K562 (cell line): Measurements from ENCODE around the gene HSD11B2. TPM values are rescaled to one million over a fixed set of nuclear protein-coding genes. Genes with fewer than 3 reads are reported as not detected.

Source experiments
- CHD4 ChIP-seq: fragments of 200-600 bp; sonication (generic); IDR thresholded peaks from 3 replicates; pipeline ENCODE4 v1.6.1; 2012; ENCODE audit warnings: low read depth, mild to moderate bottlenecking, mixed read lengths, low read length, inconsistent platforms; ENCODE audit not compliant: insufficient read depth, insufficient replicate concordance, poor library complexity, severe bottlenecking
- HNRNPL ChIP-seq: fragments of 200-400 bp; formaldehyde crosslinking; IDR thresholded peaks from 2 replicates; pipeline ENCODE4 v1.6.1; 2017; ENCODE audit warnings: low read depth, mild to moderate bottlenecking, low read length
- L3MBTL2 ChIP-seq: fragments of 450-650 bp; IDR thresholded peaks from 2 replicates; pipeline ENCODE4 v1.6.1; 2016; ENCODE audit warnings: mild to moderate bottlenecking, moderate library complexity
- NRF1 ChIP-seq, 2 experiments: fragments of 450-650 bp; IDR thresholded peaks in 1 of 2; conservative IDR thresholded peaks in 1 of 2; 2 replicates each; pipeline ENCODE4 v1.6.1; 2014; ENCODE audit warnings: mild to moderate bottlenecking in 2 of 2
- POLR2G ChIP-seq: fragments of 200-400 bp; formaldehyde crosslinking; IDR thresholded peaks from 2 replicates; pipeline ENCODE4 v1.6.1; 2017; ENCODE audit warnings: low read depth, mild to moderate bottlenecking, antibody characterized with exemption, low read length, moderate library complexity
- RBFOX2 ChIP-seq: fragments of 200-400 bp; formaldehyde crosslinking; IDR thresholded peaks from 2 replicates; pipeline ENCODE4 v1.6.1; 2017; ENCODE audit warnings: low read depth, mild to moderate bottlenecking, low read length, moderate library complexity
- polyA plus RNA-seq, 8 experiments: library from polyadenylated mRNA; depleted of rRNA in 4 of 8; stranded (reverse) in 5 of 8; unstranded in 3 of 8; fragments of >200 nt; fragmentation: Nextera tagmentation in 2 of 8; fragmentation: Illumina TruSeq in 1 of 8; extraction: Ambion mirVana in 2 of 8; extraction: Trizol in 1 of 8; gene quantifications; 2 replicates each; pipeline versions ENCODE4 v1.2.1 to v1.2.3, GENCODE V29; 2011 to 2014; ENCODE audit warnings: inconsistent platforms in 1 of 8, missing spikeins in 1 of 8
- total RNA-seq, 7 experiments: library from RNA; depleted of rRNA in 6 of 7; stranded (reverse); fragments of >200 nt in 6 of 7; fragmentation: Illumina TruSeq in 2 of 7; extraction: Trizol in 2 of 7; gene quantifications; 2 replicates each; pipeline versions ENCODE4 v1.2.1 to v1.2.3, GENCODE V29; 2011 to 2021; ENCODE audit warnings: low replicate concordance in 1 of 7
- TF ChIP-seq, protein P1 (sequence below): fragments of 450-650 bp; IDR thresholded peaks from one replicate; pipeline ENCODE4 v1.6.1; 2018; ENCODE audit warnings: mild to moderate bottlenecking, moderate library complexity; ENCODE audit not compliant: partially characterized antibody
- TF ChIP-seq, protein P2 (sequence below), 2 experiments: IDR thresholded peaks; 2 replicates each; pipeline ENCODE4 v1.6.1; 2011; ENCODE audit warnings: borderline replicate concordance in 1 of 2, control low read depth in 1 of 2, low read depth in 1 of 2, low read length in 1 of 2, mild to moderate bottlenecking in 1 of 2, mixed read lengths in 1 of 2, moderate library complexity in 1 of 2; ENCODE audit not compliant: insufficient read depth in 1 of 2, insufficient read length in 1 of 2, poor library complexity in 1 of 2, severe bottlenecking in 1 of 2; ENCODE audit errors: extremely low read depth in 1 of 2

Gene HSD11B2
- total and polyA plus RNA-seq, 9 of the 15 experiments (the other 6 are each of a cell fraction or from before 2014, with no cell fraction given) = 0.08 to 2.0 (median 0.79) TPM

DNA sequence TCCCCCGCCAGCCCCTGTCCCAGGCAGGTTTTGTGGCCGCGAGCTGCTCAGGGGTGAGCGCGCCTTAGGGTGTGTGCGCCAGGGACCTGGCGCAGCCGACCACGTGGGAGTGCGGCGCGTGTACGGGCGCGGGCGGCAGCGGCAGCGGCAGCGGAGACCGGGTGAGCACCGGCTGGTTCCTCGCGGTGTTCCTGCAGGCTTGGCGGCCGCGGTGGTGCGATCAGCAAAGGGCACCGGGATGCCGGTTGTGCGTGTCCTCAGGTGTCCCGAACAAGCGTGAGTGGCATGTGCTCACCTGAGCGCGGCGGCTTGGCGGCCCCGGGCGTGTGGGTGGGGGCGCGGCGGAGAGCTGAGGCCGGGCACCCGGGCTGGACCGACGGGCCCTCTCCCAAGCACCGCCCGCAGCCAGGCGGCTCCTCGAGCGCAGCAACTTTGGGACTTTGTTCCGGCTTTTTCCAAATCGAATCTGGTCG is 381 bp upstream of the HSD11B2 start (continued):
- TF ChIP-seq, protein P1, sequence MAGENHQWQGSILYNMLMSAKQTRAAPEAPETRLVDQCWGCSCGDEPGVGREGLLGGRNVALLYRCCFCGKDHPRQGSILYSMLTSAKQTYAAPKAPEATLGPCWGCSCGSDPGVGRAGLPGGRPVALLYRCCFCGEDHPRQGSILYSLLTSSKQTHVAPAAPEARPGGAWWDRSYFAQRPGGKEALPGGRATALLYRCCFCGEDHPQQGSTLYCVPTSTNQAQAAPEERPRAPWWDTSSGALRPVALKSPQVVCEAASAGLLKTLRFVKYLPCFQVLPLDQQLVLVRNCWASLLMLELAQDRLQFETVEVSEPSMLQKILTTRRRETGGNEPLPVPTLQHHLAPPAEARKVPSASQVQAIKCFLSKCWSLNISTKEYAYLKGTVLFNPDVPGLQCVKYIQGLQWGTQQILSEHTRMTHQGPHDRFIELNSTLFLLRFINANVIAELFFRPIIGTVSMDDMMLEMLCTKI = no peak
- TF ChIP-seq, protein P2, sequence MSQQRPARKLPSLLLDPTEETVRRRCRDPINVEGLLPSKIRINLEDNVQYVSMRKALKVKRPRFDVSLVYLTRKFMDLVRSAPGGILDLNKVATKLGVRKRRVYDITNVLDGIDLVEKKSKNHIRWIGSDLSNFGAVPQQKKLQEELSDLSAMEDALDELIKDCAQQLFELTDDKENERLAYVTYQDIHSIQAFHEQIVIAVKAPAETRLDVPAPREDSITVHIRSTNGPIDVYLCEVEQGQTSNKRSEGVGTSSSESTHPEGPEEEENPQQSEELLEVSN (IDR thresholded peaks at IDR 0.05; ENCODE audit: borderline replicate concordance in 1 of 2, extremely low read depth in 1 of 2, insufficient read depth in 1 of 2, insufficient read length in 1 of 2, low read depth in 1 of 2, low read length in 1 of 2, poor library complexity in 1 of 2, severe bottlenecking in 1 of 2) = peak; percentile 57 to 80
- TF ChIP-seq NRF1 (conservative IDR thresholded peaks at IDR 0.05 in 1 of 2, IDR thresholded peaks at IDR 0.05 in 1 of 2) (peak; percentile 41 to 55; a peak in 3 of 4 replicates), POLR2G (0 out of 2 replicates have a peak, but pooled peaks have one; percentile 30), L3MBTL2 (peak; percentile 56; the same call in 1 of the 2 replicates), RBFOX2 (peak; percentile 30), CHD4 (no peak), HNRNPL (peak; percentile 60; the same call in 1 of the 2 replicates)
